NOMO-1 treated with dmso at 0.1 percent for 144 hours (cell line): ENCODE measurements around the gene ACOT6.
"Not testable (repeated sequence)": the region's sequence is repeated elsewhere in the genome, so short reads cannot be mapped to it uniquely, and the experiment has no call there.

Source experiments
- DNase-seq: peaks from one replicate; lab custom pipeline; 2025; ENCODE audit not compliant: unreplicated experiment; lab: John Stamatoyannopoulos, UW

The ACOT6 gene

GRCh38 chr14:73599499-73599898 lies 12.8 kb upstream of the ACOT6 start:
- no peak for DNase-seq

- no peak for DNase-seq
Observed at GRCh38 chr14:73602994-73603393, 9.3 kb upstream of the ACOT6 start.

- DNase-seq: no peak
Observed at GRCh38 chr14:73606271-73606670, 6.0 kb upstream of the ACOT6 start.

- no peak for DNase-seq
Observed at GRCh38 chr14:73607241-73607640, 5.1 kb upstream of the ACOT6 start.

- no peak for DNase-seq
Observed at GRCh38 chr14:73610687-73611086, 1.6 kb upstream of the ACOT6 start.

GRCh38 chr14:73613046-73613383 lies 698 bp downstream of the ACOT6 start:
- DNase-seq: no peak

GRCh38 chr14:73613419-73613963 lies 1.2 kb downstream of the ACOT6 start:
- DNase-seq: no peak

- no peak for DNase-seq
Observed at GRCh38 chr14:73616831-73617230, 4.5 kb downstream of the ACOT6 start.

GRCh38 chr14:73619524-73619923 lies 7.2 kb downstream of the ACOT6 start:
- DNase-seq: no peak

- DNase-seq: no peak
Observed at GRCh38 chr14:73620268-73620667, 8.0 kb downstream of the ACOT6 start.

- no peak for DNase-seq
Observed at GRCh38 chr14:73623504-73624054, 11.3 kb downstream of the ACOT6 start.

- DNase-seq: no peak
Observed at GRCh38 chr14:73625706-73626105, 13.4 kb downstream of the ACOT6 start.

- DNase-seq: no peak
Observed at GRCh38 chr14:73627151-73627558, 14.8 kb downstream of the ACOT6 start.

GRCh38 chr14:73630009-73630780 lies 17.9 kb downstream of the ACOT6 start:
- no peak for DNase-seq

- DNase-seq: peak; percentile 71
Observed at GRCh38 chr14:73633116-73634010, 21.0 kb downstream of the ACOT6 start.

- no peak for DNase-seq
Observed at GRCh38 chr14:73634011-73634833, 21.9 kb downstream of the ACOT6 start.

- DNase-seq: not testable (repeated sequence)
Observed at GRCh38 chr14:73636355-73636754, 24.0 kb downstream of the ACOT6 start.

- DNase-seq: no peak
Observed at GRCh38 chr14:73637830-73638229, 25.5 kb downstream of the ACOT6 start.

- DNase-seq: no peak
Observed at GRCh38 chr14:73640796-73641365, 28.6 kb downstream of the ACOT6 start.

GRCh38 chr14:73644531-73645247 lies 32.4 kb downstream of the ACOT6 start, which contains the start of gene DNAL1:
DNAL1 (plus strand) TSS chr14:73644986; CDS start chr14:73645040, 54 bp downstream.
- DNase-seq: peak; percentile 87
